Measurements from ENCODE around the gene COX4I2. TPM values are rescaled to one million over a fixed set of nuclear protein-coding genes. Genes with fewer than 3 reads are reported as not detected.

COX4I2 gene
- total RNA-seq, 2 experiments from 2014 or later, result not detected

GRCh38 chr20:31684153-31685015 lies 46.7 kb downstream of the COX4I2 start:
- peaks cover 69% of the 10 kb centered on the region for H3K36me3 ChIP-seq (ENCODE audit: insufficient read depth, low read length)
- peak overlapping the region; percentile 100 for H3K27ac ChIP-seq (ENCODE audit: low read depth, low read length, poor library complexity, severe bottlenecking)
- H4K20me1 ChIP-seq (ENCODE audit: insufficient read depth, low read length), result no peaks in the 10 kb centered on the region
- DNase-seq (ENCODE audit: low spot score), result peak; percentile 95
- peak overlapping the region; percentile 77 for H3K4me2 ChIP-seq (ENCODE audit: low read length)
- ChIA-PET POLR2A (interaction anchor here (0.5 to 5.2 kb wide), 15 partner anchors 9 to 112 kb away, joined by 3 to 52 read pairs (median 22); partner anchors contain the start of gene BCL2L1), CTCF (ENCODE audit: unreplicated experiment) (interaction anchor here (0.5 to 2.7 kb wide), 10 partner anchors 10 to 989 kb away, joined by 3 to 16 read pairs (median 5); partner anchors contain the start of gene BCL2L1)
- intact Hi-C loops (cut with micrococcal nuclease; ENCODE audit: unreplicated experiment), result loop anchor here (1.0 kb wide), 3 partner anchors 23 to 38 kb away; partner anchors contain the start of gene BCL2L1
- no peak for TF ChIP-seq EZH2phosphoT487 (IDR thresholded peaks at IDR 0.05; ENCODE audit: borderline replicate concordance, low read depth, low read length)
- TF ChIP-seq CTCF (conservative IDR thresholded peaks at IDR 0.05; ENCODE audit: low read length), result no peak
- BruUV-seq (replicated peaks), result no TSS peak
- peaks cover 95% of the 10 kb centered on the region for H3K4me1 ChIP-seq (ENCODE audit: insufficient read depth, low read length, poor library complexity, severe bottlenecking)
- no peaks in the 10 kb centered on the region for H3K9me3 ChIP-seq (ENCODE audit: low read length)
- peaks cover 71% of the 10 kb centered on the region for H3K79me2 ChIP-seq (ENCODE audit: insufficient read depth, low read depth, low read length)
- no peak overlapping the region for H2AFZ ChIP-seq (ENCODE audit: low read length)
- H3K4me3 ChIP-seq (ENCODE audit: low read depth, low read length, poor library complexity, severe bottlenecking), result peak overlapping the region; percentile 49
- H3K9me2 ChIP-seq (ENCODE audit: insufficient read depth, low read length), result no peaks in the 10 kb centered on the region

GRCh38 chr20:31685853-31686643 lies 48.3 kb downstream of the COX4I2 start:
- H3K4me2 ChIP-seq (ENCODE audit: low read length), result peak overlapping the region; percentile 77

More at GRCh38 chr20:31685853-31686643, 48.3 kb downstream of the COX4I2 start:
- Histone ChIP-seq H3K27ac (ENCODE audit: low read depth, low read length, poor library complexity, severe bottlenecking) (peak overlapping the region; percentile 100), H4K20me1 (ENCODE audit: insufficient read depth, low read length) (no peaks in the 10 kb centered on the region), H2AFZ (ENCODE audit: low read length) (peak overlapping the region; percentile 52; the same call in 1 of the 2 replicates), H3K4me3 (ENCODE audit: low read depth, low read length, poor library complexity, severe bottlenecking) (peak overlapping the region; percentile 49), H3K79me2 (ENCODE audit: insufficient read depth, low read depth, low read length) (peaks cover 81% of the 10 kb centered on the region), H3K9me3 (ENCODE audit: low read length) (no peaks in the 10 kb centered on the region), H3K9me2 (ENCODE audit: insufficient read depth, low read length) (no peaks in the 10 kb centered on the region), H3K36me3 (ENCODE audit: insufficient read depth, low read length) (peaks cover 72% of the 10 kb centered on the region), H3K4me1 (ENCODE audit: insufficient read depth, low read length, poor library complexity, severe bottlenecking) (peaks cover 98% of the 10 kb centered on the region)
- ChIA-PET POLR2A (interaction anchor here (0.6 to 5.2 kb wide), 14 partner anchors 9 to 1128 kb away, joined by 3 to 52 read pairs (median 22); partner anchors contain the start of gene BCL2L1), CTCF (ENCODE audit: unreplicated experiment) (interaction anchor here (0.6 to 2.7 kb wide), 8 partner anchors 11 to 1656 kb away, joined by 3 to 12 read pairs (median 4); partner anchors contain the start of gene BCL2L1)
- no TSS peak for BruUV-seq (replicated peaks)
- intact Hi-C loops (cut with micrococcal nuclease; ENCODE audit: unreplicated experiment), result no loop called here
- no peak for DNase-seq (ENCODE audit: low spot score)
- TF ChIP-seq EZH2phosphoT487 (IDR thresholded peaks at IDR 0.05; ENCODE audit: borderline replicate concordance, low read depth, low read length) (no peak), CTCF (conservative IDR thresholded peaks at IDR 0.05; ENCODE audit: low read length) (no peak)

Data from OCI-LY7 (cell line).